Upper lobe of right lung (tissue), 1 donor: ENCODE results near the gene RAB15. TPM values are rescaled to one million over a fixed set of nuclear protein-coding genes. Genes with fewer than 3 reads are reported as not detected.

ENCODE experiments used
- ATAC-seq: fragments of 200-7000 bp; cut with Tn5 transposase; one replicate; pipeline ENCODE4 v1.9.1; 2020; ENCODE audit warnings: mild to moderate bottlenecking, moderate library complexity
- DNase-seq: peaks from one replicate; pipeline ENCODE4 v3.0.0-alpha.2; 2020
- H3K27ac ChIP-seq: fragments of 200-600 bp; one replicate; pipeline ENCODE4 v1.8.0; 2022
- H3K27me3 ChIP-seq: fragments of 200-600 bp; one replicate; pipeline ENCODE4 v1.8.0; 2022; ENCODE audit warnings: mild to moderate bottlenecking
- H3K36me3 ChIP-seq: fragments of 200-600 bp; one replicate; pipeline ENCODE4 v1.8.0; 2022
- H3K4me1 ChIP-seq: fragments of 200-600 bp; one replicate; pipeline ENCODE4 v1.8.0; 2022
- H3K4me3 ChIP-seq: fragments of 200-600 bp; one replicate; pipeline ENCODE4 v1.8.0; 2022; ENCODE audit warnings: mild to moderate bottlenecking
- H3K9me3 ChIP-seq: fragments of 200-600 bp; one replicate; pipeline ENCODE4 v1.8.0; 2022
- intact Hi-C: fragments of 100-400 bp; cut with DNase I; formaldehyde crosslinking; loops from one replicate; pipeline ENCODE4 v1.11.0; 2022
- total RNA-seq: library from RNA; stranded (reverse); fragmentation: NEBNext Ultra II Directional; extraction: Animal tissue kit (Norgen Biotek cat#: 25700); gene quantifications from one replicate; pipeline ENCODE4 v1.2.1, GENCODE V29; 2021
- TF ChIP-seq, protein P1 (sequence below): fragments of 200-600 bp; IDR thresholded peaks from one replicate; pipeline ENCODE4 v1.8.0; 2022; ENCODE audit warnings: antibody characterized with exemption
- donor health status: DM: no; HTN: yes; CAD: no; lungs with severe emphysema.

Gene RAB15
- total RNA-seq, 1 donor from 2014 or later, result 21.5 TPM

DNA sequence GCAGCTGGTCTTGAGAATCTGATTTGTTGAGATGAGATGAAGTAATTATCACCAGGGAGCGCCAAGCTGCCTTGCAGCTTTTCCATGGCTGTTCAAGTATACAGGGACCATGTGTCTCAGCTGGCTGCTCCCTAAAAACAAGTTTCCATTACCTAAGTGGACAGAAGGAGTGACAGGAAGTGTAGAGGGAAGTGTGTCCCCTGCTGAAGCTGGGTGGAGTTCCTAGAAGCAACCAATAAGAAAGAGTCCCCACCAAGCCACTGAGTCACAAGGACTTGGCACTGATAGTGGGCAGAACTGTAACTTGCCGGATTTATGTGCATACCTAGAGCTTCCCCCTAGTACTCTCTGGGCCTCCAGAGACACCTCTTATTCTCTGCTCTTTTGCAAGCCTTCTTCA lies 28.1 kb downstream of the RAB15 start:
- TF ChIP-seq, protein P1, sequence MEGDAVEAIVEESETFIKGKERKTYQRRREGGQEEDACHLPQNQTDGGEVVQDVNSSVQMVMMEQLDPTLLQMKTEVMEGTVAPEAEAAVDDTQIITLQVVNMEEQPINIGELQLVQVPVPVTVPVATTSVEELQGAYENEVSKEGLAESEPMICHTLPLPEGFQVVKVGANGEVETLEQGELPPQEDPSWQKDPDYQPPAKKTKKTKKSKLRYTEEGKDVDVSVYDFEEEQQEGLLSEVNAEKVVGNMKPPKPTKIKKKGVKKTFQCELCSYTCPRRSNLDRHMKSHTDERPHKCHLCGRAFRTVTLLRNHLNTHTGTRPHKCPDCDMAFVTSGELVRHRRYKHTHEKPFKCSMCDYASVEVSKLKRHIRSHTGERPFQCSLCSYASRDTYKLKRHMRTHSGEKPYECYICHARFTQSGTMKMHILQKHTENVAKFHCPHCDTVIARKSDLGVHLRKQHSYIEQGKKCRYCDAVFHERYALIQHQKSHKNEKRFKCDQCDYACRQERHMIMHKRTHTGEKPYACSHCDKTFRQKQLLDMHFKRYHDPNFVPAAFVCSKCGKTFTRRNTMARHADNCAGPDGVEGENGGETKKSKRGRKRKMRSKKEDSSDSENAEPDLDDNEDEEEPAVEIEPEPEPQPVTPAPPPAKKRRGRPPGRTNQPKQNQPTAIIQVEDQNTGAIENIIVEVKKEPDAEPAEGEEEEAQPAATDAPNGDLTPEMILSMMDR, result no peak
- no peaks in the 10 kb centered on the region for H3K27me3 ChIP-seq
- H3K4me3 ChIP-seq, result no peak overlapping the region
- no peak for ATAC-seq
- H3K4me1 ChIP-seq, result peaks cover 6% of the 10 kb centered on the region
- H3K27ac ChIP-seq, result no peak overlapping the region
- DNase-seq, result no peak
- H3K9me3 ChIP-seq, result no peaks in the 10 kb centered on the region
- peaks cover 19% of the 10 kb centered on the region for H3K36me3 ChIP-seq
- intact Hi-C loops, result no loop called here

DNA sequence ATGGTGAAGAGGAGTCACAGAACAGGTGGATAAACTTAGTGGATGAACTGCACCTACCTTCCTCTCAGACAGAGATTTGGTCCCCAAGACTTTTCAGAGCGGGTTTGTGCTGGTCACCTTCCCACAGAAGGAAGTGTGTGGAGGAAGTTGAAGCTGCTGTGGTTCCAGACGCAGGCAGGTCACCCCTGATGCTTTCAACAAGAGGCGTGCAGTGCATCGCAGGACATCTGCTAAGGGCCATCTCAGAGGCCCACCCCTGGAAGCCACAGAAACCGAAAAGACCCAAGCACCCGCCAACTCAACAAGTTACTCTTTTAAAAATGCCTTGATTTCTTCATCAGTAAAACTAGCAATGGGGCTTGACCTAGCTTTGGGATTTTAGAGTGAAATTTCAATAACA lies 28.6 kb downstream of the RAB15 start:
- no peak overlapping the region for H3K27ac ChIP-seq
- no peak overlapping the region for H3K4me3 ChIP-seq
- DNase-seq (no peak), ATAC-seq (no peak)
- H3K27me3 ChIP-seq, result no peaks in the 10 kb centered on the region
- intact Hi-C loops, result no loop called here
- H3K4me1 ChIP-seq, result peaks cover 6% of the 10 kb centered on the region
- TF ChIP-seq, protein P1, result no peak
- peaks cover 19% of the 10 kb centered on the region for H3K36me3 ChIP-seq
- no peaks in the 10 kb centered on the region for H3K9me3 ChIP-seq

DNA sequence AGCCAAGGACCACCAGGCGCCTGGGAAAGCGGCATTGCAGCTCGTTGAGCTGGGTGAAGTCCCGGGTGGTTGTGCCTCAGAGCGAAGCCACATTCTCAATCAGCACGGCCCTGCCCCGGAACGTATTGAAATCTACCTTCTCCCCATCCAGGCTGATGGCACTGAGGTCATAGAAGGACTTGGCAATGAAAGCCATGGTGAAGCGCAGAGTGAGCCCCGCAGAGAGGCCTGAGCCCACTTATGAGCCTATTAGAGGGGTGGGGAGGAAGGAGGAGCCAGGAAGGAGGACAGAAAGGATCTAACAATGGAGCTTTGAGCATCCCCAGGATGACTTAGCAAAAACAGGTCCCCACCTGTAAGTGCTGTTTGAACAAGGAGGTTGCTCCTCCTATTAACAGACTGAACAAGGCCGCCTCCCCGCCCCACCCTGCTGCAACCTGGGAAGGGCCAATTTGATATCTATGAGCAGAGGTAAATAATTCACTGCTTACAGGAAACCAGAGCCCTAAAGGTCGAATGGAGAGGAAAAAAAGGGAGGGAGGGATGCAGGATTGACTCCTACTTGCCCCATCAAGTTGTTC lies 29.5 kb downstream of the RAB15 start, which contains the start of gene GPX2:
Gene GPX2, minus strand, starts transcription at position 215 of the 581 bp plus-strand sequence. Its CDS starts 19 bp downstream, at position 196.
- Histone ChIP-seq H3K4me1 (peaks cover 7% of the 10 kb centered on the region), H3K36me3 (peaks cover 19% of the 10 kb centered on the region), H3K9me3 (no peaks in the 10 kb centered on the region), H3K27me3 (no peaks in the 10 kb centered on the region), H3K4me3 (no peak within 1 kb of the TSS), H3K27ac (no peak within 1 kb of the TSS)
- TF ChIP-seq, protein P1, result no peak
- ATAC-seq, result peak; percentile 45
- no peak for DNase-seq
- intact Hi-C loops, result no loop called here

DNA sequence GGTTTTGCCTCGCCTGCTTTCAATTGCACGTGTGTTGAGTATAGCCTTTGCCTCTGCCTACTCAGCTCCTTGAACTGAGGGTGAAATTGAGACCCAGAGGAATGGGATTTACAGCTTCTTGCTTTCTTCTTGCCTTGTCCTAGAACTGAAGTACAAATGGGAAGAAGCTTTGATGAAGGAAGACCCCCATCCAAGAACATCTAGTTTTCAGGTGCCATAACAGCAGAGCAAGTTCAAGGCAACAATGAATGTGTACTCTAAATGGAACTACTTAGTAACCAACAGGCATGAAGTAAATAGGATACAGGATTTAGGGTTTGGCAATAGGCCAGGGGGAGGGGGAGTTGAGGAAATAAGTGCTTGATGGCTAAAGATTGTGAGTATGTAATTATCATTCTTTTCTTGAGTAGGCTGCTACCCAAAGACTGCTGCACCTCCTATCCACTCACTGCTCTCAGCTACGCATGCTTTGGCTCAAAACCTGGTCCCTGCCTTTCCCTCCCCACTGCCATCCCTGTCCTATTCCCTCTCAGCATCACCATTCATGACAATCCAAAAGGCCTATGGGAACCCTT lies 31.7 kb downstream of the RAB15 start:
- Histone ChIP-seq H3K9me3 (no peaks in the 10 kb centered on the region), H3K4me3 (no peak overlapping the region), H3K4me1 (peaks cover 9% of the 10 kb centered on the region), H3K27ac (no peak overlapping the region), H3K36me3 (peaks cover 19% of the 10 kb centered on the region), H3K27me3 (no peaks in the 10 kb centered on the region)
- DNase-seq, result no peak
- TF ChIP-seq, protein P1, result no peak
- intact Hi-C loops, result no loop called here
- ATAC-seq, result no peak

DNA sequence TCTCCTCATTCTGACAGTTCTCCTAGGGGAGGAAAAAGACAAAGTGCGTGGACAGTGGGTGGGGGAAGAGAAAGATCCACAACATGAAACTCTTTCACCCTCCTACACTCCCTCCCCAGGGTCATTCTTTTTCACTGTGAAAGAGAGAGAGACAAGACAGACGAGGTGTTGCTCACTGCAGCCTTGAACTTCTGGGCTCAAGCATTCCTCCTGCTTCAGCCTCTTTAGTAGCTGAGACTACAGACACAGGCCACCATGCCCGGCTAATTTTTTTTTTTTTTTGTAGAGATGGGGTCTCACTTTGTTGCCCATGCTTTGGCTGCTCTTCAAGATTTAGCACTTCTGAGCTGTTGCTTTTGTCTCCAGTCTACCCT lies 32.3 kb downstream of the RAB15 start:
- Histone ChIP-seq H3K27me3 (no peaks in the 10 kb centered on the region), H3K4me3 (no peak overlapping the region), H3K27ac (no peak overlapping the region), H3K4me1 (peaks cover 9% of the 10 kb centered on the region), H3K36me3 (peaks cover 23% of the 10 kb centered on the region), H3K9me3 (no peaks in the 10 kb centered on the region)
- no peak for ATAC-seq
- TF ChIP-seq, protein P1, result no peak
- no peak for DNase-seq
- intact Hi-C loops, result no loop called here
